GM19372 (cell line): ENCODE results near the gene TGM5.
"Not testable (repeated sequence)": the region's sequence is repeated elsewhere in the genome, so short reads cannot be mapped to it uniquely, and the experiment has no call there.

Experiments used
- ATAC-seq: cut with Tn5 transposase; IDR thresholded peaks from one replicate; pipeline ENCODE4 v1.9.1; 2021; ENCODE audit warnings: mild to moderate bottlenecking, low read depth, moderate library complexity; ENCODE audit not compliant: unreplicated experiment

The TGM5 gene

DNA sequence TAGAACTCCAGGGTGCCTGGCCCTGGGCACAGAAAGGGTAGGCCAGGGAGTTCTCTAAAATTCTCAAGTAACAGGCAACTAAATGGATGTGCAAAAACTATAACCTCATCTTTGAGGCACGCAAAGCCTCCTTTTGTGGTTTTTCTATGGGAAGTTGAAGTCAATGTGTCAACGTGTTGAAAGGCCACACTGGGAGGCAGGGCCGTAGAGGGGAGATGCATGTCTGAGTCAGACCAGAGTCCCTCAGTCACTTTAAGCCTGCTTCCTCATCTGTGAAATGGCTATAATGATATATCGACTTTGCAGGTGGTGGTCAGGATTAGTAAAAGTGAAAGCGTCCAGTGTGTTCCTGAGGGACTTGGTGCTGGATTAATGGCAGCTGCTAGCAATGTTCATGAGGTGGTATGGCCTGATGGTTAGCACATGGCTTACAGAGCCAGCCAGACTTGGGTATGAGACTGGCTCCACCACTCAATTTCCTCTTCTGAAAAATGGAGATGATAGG, 17.0 kb downstream of the TGM5 start:
- ATAC-seq = no peak

DNA sequence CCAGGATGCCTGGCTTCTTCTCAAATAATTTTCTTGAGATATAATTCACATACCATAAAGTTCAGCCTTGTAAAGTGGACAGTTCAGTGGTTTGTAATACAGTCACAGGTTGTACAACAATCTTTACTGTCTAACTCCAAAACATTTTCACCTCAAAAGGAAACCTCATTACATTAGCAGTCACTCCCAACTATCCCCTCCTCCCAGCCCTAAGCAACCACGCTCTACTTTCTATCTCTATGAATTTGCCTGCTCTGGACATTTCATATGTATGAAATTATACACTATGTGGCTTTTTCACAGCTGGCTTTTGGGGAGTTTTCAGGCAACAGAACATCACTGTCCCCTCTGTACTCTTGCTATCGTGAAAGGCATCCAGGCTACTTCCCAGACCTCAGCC, 17.5 kb downstream of the TGM5 start:
- no peak for ATAC-seq

DNA sequence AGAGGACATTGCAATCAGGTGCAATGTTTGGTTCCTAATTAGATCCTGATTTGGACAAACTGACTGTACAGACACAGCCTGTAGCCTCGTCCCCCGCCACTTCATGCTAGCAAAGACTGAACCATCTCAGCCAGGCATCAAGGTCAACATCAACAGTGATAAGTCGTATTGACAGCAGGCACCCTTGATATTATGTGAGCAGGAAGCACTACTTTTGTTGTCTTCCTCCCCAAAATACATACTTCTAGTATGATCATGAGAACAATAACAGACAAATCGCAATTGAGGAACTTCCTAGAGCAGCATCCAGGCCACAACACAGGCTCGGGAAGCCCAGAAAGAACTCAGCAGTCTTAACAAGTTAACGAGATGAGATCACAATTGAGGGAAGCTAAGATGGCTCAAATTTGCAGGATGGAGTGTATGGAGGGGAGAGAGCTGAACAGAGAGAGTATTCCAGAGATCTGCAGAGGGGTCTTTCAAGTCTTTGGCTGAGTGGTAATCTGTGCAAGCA, 20.4 kb downstream of the TGM5 start:
- ATAC-seq = no peak

DNA sequence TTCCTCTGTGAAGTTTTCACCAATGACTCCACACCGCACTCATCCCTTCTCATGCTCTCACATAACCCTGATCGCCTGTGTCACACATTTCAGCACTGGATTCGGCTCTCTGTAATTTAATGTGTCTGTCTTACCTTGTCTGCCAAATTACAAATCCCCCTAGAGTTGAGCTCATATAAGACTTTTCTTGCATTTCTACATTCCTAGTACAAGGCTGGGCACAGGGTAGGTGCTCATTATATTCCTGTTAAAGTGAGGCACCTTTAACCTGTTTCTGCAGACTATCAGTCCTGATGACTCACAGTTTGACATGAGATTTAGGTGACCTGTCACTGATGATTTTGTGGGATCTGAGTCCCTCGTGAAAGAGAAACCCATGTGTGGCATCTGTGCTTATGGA, 22.6 kb downstream of the TGM5 start:
- no peak for ATAC-seq

DNA sequence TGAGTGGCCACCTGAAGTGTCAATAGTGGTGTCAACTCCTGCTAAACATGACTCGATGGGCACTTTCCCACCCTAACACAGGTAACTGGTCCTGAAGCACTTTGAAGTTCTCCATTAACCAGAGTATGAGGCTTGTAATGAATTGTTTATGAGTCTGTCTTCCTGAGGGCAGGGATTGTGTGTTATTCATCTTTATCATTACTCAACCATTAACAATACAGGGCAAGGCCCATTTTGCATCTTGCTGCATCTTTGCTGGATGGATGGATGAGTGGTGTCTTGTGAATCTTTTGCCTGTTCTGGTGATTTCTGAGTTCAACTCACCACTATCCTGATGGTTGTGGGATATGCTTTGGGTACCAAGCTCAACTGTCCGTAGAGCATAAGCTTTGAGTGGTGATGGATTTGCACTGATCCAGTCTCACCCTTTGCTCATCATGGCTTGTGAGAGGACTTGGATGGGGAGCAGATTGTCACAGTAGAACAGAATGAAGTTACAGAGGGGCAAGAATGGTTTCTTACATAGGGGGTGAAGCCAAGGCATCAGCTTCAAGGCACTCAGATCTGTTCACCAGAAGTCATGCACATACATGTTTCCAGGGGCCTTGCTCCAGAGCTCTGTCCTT, 23.6 kb downstream of the TGM5 start:
- no peak for ATAC-seq

DNA sequence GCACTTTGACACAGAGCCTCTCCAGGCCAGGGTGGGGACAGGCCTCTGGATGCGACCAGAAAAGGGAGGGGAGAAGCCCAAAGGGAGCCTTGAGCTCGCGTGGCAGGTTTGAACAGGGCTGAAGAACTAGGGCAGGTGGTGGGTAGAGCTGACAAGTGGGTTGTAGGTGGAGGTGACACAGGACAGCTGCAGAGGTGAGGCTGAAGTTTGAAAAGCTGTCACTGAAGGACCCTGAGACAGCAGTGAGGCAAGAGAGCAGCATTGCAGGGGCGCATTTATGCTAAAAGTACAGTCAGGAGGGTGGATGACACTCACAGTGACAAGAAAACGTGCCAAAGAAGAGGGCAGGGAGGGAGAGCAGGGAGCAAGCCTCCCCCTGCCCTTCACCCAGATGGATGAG, 24.1 kb downstream of the TGM5 start:
- no peak for ATAC-seq

DNA sequence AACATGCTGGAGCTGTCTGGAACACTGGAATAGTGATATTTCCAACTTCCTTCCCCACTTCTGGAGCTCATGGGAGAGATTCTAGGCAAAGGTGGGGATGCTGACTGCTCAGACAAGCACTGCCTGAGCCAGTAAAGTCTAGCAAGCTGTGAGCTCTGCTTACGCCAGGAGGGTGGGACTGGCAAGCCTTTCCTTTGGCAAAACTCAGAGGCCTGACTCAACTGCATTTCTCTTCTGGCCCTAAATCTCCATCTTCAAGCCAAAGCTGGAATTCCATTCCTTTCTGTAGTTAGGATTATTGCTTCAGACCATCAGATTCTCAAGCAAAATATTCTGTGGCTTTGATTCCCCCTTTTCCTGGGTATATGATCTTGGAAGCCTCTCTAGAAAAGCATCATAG, 25.6 kb downstream of the TGM5 start:
- no peak for ATAC-seq

DNA sequence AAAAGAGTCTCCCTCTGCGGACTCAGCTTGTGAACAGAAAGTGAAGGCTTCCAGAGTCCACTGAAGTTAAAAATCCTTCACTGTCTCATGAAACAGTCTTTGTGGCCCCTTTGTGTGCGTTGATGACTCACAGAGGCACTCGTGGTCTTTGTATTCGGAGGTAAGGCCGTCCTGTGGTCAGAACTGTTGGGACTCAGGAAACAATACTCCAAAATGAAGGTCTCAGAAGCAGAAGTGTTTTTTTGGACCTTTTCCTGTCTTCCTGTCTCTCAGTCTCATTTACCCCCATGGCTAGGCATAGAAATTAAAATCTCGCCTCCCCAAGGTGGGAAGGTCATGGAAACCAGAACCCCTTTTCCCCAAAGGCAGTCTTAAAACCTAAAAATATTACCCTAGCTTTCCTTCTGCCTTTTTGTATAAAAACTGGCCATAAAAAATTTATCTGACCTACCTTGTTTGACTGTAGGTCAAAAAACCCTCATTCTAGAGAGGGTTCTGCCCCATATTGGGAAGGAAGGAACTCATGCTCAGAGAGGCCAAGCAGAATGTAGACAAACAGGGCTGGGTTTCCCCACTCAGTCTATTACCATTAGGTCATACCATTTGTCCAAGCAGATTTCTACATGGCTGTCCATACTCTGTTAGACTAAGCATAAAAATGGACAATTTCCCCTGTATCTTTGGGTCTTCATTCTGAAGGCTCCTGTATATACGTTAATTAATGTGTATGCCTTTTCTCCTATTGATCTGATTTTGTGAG, 26.8 kb downstream of the TGM5 start:
- ATAC-seq = no peak

DNA sequence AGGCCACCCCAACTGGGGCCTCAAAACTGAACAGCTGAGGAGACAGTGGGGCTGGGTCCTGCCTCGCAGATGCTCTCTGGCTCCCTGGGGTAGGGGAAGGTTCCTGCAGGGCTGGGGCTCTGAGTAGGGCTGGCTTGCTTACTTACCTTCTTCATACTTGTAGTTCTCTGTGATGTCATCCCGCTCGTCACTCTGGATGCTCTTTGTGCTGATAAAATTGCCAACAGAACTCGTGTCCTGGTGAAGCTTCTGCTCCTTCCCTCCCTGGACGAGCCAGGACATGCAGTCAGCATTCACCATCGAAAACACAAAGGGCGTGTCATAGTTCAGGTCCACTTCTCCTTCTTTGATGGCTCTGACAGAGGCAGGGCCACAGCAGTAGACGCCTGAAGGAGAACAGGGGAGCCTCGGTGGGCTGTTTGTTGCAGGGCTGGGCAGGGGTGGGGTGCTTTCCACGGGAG, 28.0 kb downstream of the TGM5 start:
- no peak for ATAC-seq

DNA sequence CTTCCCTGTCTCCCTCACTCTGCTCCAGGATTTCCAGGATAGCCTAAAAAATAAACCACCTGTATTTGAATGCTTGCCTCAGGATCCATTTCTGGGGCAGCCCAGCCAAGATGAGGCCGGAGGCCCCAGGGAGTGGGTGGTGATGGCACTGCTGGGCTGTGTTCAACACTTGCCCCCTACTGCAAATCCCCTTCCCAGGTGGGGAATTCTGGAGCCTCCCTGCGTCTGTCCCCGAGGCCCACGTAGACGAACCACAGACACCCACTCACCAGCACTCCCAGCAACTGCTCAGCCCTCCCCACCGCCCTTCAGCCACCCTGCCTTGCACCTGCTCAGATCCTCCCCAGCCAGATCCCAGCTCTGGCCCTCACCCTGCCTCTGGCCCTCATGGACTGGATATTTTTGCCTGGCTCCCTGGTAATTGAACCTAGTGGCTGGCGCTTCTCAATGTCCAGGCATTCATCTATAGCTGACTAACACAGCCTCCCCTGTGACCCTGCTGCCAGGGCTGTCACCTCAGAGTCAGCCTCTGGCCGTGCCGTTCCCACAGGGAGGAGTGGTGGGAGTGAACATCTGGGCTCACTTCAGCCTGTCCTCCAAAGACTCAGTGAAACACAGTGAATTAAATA, 28.8 kb downstream of the TGM5 start:
- no peak for ATAC-seq

DNA sequence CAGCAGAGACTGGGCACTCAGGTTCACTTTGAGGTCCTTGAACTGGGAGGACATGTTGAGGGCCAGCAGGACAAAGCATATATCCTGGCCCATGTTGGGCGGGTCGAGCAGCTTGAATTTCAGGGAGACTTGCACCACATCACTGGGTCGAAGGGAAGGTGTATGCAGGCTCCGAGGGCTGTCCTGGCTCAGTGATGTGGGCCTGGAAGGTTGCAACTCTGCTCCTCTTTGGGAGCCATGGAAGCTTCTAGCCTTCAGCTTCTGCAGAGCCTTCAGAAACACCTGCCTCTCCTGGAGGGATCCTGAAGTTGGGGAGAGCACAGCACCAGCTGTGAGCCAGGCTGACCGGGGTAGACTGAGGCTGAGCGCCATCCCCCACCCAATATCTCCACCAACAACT, 31.2 kb downstream of the TGM5 start:
- ATAC-seq = no peak

DNA sequence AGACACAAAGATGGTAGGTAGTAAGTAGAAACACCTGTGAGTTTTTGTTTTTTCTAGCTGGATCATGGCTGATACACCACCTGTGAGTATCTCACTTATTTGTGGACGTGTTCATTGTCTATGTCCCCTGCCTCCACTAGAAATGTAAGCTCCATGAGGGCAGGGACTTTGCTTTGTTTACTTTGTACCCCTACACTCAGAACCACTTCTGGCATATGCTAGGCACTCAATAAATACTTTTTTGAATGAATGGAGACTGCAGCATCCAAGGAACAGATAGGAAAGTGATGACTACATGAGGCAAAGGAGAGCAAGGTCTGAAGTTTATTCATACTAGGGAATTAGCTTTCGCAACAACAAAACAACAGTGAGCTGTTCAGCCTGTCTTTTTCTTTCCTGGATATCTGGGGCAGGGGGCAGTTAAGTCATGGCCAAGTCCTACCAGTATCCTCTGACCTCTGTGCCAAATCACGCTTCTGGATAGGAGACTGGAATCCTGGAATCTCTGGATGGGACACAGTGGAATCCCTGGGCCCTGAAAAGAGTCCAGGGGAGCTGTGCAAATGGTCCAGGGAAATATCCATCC, 34.3 kb downstream of the TGM5 start:
- no peak for ATAC-seq

DNA sequence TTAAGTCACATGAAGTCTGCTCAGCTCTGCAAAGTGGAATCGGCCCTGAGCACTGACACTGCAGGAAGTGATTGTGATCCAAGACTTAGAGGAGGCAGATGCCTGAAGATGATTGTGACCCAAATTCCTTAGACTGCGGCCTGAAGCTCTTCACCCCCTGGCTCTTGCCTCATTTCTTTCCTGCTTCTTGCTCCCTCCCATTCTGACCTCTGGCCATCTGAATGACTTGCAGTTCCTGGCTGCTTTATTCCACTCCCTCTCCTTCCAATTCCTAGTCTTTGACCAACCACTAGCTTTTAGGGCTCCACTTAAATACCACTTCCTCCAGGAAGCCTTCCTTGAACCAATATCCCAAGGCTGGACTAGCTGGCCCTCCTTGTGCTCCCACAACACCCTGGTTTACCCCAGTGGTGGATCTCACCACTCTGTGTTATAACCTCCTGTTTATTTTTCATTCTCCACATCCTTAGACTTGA, 36.0 kb downstream of the TGM5 start:
- no peak for ATAC-seq

DNA sequence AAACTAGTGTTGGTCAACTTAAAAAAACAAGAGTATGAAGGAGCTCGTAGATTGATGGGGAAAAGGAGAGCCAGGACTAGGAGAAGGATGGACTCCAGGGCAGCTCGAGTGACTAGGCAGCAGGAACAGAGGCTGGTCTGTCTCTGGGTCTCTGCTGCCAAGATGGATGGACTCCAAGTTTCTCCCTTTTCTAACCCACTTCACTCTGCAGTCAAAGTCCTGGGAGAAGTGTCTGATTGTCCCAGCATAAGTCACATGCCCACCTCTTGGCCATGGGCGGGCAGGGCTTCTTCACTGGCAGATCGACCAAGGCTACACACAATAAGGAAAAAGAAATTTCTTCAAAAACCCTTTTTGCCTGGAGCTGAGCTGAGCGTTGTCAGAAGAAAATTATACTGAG, 36.8 kb downstream of the TGM5 start:
- no peak for ATAC-seq

DNA sequence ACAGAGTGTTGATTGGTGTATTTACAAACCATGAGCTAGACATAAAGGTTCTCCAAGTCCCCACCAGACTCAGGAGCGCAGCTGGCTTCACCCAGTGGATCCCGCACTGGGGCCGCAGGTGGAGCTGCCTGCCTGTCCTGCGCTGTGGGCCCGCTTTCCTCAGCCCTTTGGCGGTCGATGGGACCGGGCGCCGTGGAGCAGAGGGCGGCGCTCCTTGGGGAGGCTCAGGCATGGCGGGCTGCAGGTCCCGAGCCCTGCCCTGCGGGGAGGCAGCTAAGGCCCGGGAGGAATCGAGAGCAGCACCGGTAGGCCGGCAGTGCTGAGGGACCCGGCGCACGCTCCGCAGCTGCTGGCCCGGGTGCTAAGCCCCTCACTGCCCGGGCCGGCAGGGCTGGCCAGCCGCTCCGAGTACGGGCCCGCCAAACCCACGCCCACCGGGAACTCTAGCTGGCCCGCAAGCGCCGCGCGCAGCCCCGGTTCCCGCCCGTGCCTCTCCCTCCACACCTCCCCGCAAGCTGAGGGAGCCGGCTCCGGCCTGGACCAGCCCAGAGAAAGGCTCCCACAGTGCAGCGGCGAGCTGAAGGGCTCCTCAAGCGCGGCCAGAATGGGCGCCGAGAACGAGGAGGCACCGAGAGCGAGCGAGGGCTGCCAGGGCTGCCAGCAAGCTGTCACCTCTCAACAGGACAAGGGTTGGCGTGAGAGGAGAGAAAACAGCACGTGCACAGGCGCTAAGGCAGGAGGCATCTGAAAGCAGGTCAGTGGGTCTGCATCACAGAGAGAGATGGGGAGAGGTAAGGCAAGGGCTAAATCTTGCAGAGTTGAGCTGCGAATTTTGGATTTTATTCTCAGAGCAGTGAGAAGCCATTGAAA, 40.1 kb downstream of the TGM5 start:
- ATAC-seq = no peak

DNA sequence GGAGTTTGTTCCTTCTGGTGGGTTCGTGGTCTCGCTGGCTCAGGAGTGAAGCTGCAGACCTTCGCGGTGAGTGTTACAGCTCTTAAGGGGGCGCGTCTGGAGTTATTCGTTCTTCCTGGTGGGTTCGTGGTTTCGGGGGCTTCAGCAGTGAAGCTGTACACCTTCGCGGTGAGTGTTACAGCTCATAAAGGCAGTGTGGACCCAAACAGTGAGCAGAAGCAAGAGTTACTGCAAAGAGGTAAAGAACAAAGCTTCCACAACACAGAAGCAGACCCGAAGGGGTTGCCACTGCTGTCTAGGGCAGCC, 40.8 kb downstream of the TGM5 start:
- not testable (repeated sequence) for ATAC-seq

DNA sequence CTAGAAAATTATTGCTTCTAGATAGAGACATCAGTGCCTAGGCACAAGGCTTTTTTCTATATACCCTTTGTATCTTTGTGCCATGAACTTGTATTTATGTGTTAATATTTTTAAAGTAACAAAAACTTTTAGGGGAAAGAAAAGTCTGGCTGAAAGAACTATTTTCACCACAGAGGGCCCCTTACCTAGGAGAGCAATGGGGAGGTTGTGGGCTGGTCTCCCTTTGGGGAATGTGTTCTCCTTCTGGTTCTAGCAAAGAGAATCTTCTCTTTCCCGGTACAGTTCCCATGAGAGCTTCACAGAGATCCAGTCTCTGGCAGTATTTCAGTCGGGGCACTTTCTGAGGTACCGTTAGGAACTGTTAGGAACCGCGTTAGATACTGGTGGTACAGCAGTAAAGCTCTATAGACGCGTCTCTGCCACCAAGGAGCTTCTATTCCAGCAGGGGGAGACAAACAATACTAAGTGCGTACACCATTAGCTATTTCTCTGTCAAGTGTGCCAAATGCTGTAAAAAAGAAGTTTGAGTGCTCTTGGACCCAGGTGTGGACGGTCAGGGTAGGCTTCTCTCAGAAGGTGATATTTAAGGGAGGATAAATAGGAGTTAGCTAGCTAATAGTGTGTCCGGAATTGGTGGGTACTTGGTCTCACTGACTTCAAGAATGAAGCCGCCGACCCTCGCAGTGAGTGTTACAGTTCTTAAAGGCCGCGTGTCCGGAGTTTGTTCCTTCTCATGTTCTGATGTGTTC, 41.4 kb downstream of the TGM5 start:
- no peak for ATAC-seq

DNA sequence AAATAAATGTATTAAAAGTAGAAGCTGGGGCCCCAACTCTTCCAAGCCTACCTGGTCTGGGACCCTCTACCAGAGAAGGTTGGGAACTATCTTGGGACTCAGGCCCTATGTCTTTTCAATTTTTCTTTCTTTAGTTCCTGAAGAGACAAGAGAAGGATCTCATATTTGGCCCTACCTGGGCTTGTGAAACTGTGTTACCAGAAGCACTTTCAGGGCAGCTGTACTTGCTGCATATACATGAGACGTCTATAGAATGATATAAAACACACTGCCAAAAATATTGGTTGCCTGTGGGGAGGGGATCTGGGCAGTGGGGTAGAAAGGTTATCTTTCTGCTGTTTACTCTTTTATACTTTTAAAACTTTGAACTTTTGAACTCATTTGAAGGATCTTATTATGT, 45.3 kb downstream of the TGM5 start:
- no peak for ATAC-seq

DNA sequence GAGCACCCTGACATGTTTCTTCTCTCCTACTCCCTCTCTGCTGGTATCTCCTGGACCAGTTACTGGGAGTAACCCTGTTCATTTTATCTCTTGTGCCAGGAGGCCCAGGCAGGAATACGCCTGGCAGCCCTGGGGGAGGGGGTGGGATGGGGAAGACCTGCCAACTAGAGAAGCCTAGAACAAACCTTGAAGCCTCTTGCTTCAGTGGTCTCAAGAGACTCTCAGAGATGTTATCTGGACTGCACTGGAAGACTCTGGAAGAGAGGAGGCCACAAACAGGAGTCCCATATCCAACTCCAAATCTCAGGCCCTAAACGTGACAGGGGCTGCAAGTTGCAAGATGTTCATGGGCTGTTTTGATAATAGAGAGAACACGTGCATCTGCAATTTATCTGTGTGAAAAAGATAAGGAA, 45.7 kb downstream of the TGM5 start, which contains the start of gene EPB42:
Gene EPB42, minus strand, starts transcription at position 28 of the 413 bp plus-strand sequence. CDS start 193 bp downstream, outside the sequence.
- no peak for ATAC-seq
